Stimulated activated effector memory CD8-positive, alpha-beta T cell treated with anti-CD3 and anti-CD28 coated beads, Interleukin-12 subunit alpha, Interleukin-12 subunit beta, amount 100 ng/mL, for 72 hours (primary cell): ENCODE data around the gene PPP1R10.

Source experiments
- ATAC-seq: fragments of 150-1000 bp; cut with Tn5 transposase; 2 replicates; pipeline ENCODE4 v1.10.0; 2021
- DNase-seq, 2 donors: peaks; one replicate each; pipeline ENCODE4 v3.0.0; 2021 to 2022; ENCODE audit warnings: low spot score in 2 of 2
- H3K27ac Mint-ChIP-seq: one replicate; pipeline ENCODE4 v1.8.0; 2022; ENCODE audit warnings: mild to moderate bottlenecking, mixed read lengths
- H3K36me3 Mint-ChIP-seq: one replicate; pipeline ENCODE4 v1.8.0; 2022; ENCODE audit warnings: mild to moderate bottlenecking, mixed read lengths
- H3K4me1 Mint-ChIP-seq: one replicate; pipeline ENCODE4 v1.8.0; 2022; ENCODE audit warnings: mixed read lengths
- H3K4me3 Mint-ChIP-seq: one replicate; pipeline ENCODE4 v1.8.0; 2022; ENCODE audit warnings: mild to moderate bottlenecking, mixed read lengths
- H3K9me3 Mint-ChIP-seq: one replicate; pipeline ENCODE4 v1.8.0; 2022; ENCODE audit warnings: mixed read lengths

The PPP1R10 gene

DNA sequence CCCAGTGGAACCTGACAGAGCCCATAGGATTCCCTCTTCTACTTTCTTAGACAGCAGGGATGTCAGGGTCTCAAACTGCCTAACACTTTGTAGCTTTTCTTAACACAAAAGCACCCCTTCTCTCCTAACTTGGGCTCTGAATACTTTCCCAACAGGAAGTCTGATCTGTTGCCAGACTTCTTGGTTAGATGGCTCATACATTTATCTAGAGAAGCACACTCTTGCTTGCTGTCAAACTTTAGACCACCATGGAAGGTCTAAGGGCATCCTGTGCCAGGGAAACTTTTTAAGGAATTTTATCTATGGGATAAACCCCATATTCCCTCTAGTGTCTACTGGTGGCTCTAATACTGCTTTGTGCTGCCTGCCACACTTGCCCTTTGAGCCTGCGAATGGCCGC is 26.6 kb upstream of the PPP1R10 start:
- no peaks in the 10 kb centered on the region for H3K9me3 Mint-ChIP-seq
- no peak for ATAC-seq
- H3K4me3 Mint-ChIP-seq = no peak overlapping the region
- H3K27ac Mint-ChIP-seq = peak overlapping the region; percentile 81
- H3K4me1 Mint-ChIP-seq = peaks cover 23% of the 10 kb centered on the region
- peaks cover 38% of the 10 kb centered on the region for H3K36me3 Mint-ChIP-seq
- no peak for DNase-seq

DNA sequence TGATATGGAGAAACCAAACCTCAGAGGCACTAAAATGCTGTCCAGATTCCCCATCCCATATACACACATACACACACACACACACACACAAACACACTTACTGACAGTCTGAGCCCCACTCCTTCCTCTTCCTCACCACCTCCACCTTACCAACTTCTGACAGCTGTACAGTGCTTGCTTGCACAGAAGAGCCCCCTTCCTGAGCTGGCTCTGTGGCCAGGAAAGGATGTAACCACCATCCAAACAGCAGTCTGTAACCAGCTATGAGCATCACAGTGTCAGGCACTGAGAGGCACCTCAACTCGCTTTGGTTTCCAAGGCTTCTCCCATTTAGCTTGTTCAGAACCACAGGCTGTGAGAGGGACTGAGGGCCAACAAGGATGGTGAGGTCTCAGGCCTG is 24.0 kb upstream of the PPP1R10 start:
- peak overlapping the region; percentile 56 for H3K27ac Mint-ChIP-seq
- H3K4me3 Mint-ChIP-seq = no peak overlapping the region
- peaks cover 12% of the 10 kb centered on the region for H3K4me1 Mint-ChIP-seq
- ATAC-seq (no peak), DNase-seq (no peak)
- H3K36me3 Mint-ChIP-seq = peaks cover 35% of the 10 kb centered on the region
- H3K9me3 Mint-ChIP-seq = no peaks in the 10 kb centered on the region

DNA sequence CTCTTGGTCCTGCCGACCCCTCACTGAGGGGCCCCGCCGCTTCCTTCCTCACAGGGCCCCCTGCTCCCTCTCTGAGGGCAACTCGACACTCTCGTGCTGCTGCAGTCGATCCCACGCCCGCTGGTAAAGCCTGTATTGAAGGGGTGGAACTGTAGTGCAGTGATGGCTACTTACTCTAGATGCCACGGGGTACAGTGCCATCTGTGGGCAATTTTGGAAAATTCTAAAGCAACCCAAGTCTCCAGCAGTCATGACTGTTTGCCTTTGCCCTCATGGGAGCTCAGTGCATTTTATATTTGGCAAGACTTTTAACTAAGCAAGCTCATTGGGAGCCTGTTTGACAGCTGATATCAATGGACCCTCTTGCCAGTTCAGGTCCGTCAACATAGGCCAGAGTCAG is 23.4 kb upstream of the PPP1R10 start:
- Mint-ChIP-seq H3K9me3 (no peaks in the 10 kb centered on the region), H3K36me3 (peaks cover 30% of the 10 kb centered on the region), H3K4me3 (no peak overlapping the region), H3K4me1 (peaks cover 6% of the 10 kb centered on the region), H3K27ac (no peak overlapping the region)
- DNase-seq = no peak
- ATAC-seq = no peak

DNA sequence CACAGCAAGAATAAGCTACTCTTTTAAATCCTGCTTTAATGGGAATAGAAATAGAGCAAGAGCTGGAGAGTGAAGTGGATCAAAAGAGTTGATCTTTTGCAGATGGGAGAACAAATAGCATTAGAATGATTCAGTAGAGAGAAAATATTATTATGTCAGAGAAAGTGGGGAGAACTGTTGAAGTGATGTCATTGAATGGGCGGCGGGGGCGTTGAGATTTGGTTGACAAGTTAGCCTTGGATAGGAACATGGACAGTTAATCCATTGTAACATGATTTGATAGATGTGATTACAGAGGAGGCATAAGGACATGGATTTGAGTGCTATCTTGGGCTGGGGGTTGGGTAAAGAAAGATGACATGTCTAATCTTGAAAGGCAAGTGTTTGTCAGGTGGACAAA is 18.8 kb upstream of the PPP1R10 start:
- DNase-seq = no peak
- H3K9me3 Mint-ChIP-seq = no peaks in the 10 kb centered on the region
- peaks cover 51% of the 10 kb centered on the region for H3K36me3 Mint-ChIP-seq
- no peak overlapping the region for H3K27ac Mint-ChIP-seq
- peaks cover 1% of the 10 kb centered on the region for H3K4me1 Mint-ChIP-seq
- no peak overlapping the region for H3K4me3 Mint-ChIP-seq
- no peak for ATAC-seq

DNA sequence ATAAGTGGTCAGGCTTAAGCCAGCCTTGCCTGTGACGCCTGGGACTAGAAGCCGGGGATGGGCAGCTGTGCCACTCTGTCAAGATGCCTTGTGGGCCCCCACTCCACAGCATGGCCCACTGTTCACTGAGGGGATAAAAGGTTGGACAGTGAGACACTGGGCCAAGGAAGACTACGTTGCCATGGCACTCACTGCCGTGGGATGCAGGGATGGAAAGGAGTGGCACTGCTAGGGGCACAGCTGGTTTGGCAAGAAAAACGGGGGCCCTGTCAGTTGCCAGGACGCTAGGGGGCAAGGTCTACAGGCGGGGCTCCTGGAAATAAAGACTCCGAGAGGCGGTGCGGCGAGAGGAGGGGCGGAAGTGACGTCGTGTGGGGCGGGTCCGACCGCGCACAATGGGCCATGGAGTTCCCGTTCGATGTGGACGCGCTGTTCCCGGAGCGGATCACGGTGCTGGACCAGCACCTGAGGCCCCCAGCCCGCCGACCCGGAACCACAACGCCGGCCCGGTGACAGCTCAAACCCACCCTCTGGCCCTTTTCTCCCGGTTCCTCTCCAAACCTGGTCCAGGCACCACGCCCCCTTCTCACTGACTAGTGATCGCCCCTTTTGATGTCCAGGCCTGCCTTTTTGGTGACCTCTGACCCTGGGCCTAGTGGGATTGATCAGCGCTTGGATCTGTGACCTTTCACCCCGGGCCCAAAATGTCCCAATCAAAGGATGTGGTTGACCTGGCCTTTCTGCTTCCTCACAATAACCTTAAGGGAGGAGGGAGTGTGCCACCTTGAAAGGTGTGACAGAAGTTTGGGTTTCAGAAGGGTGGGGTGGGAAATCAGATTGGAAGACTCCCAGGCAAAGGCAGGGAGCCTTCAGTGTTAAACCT is 9.7 kb upstream of the PPP1R10 start, which contains the start of gene ATAT1:
Gene ATAT1 (plus strand): TSS at position 391 of the 883 bp plus-strand sequence.
- no peaks in the 10 kb centered on the region for H3K9me3 Mint-ChIP-seq
- peaks cover 32% of the 10 kb centered on the region for H3K4me1 Mint-ChIP-seq
- H3K27ac Mint-ChIP-seq = peak within 1 kb of the TSS; percentile 89
- H3K36me3 Mint-ChIP-seq = peaks cover 94% of the 10 kb centered on the region
- ATAC-seq = peak; percentile 98
- peak within 1 kb of the TSS; percentile 88 for H3K4me3 Mint-ChIP-seq
- peak; percentile 68 to 91 for DNase-seq

DNA sequence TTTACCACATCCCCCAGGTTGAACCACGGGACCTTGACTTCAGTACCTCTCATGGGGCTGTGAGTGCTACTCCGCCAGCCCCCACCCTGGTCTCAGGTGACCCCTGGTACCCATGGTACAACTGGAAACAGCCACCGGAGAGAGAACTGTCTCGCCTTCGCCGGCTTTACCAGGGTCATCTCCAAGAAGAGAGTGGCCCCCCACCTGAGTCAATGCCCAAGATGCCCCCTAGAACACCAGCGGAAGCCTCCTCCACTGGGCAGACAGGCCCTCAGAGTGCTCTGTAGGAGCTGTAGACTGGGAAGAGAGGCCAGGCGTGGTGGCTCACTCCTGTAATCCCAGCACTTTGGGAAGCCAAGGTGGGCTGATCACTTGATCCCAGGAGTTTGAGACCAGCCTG is 8.5 kb upstream of the PPP1R10 start:
- peaks cover 94% of the 10 kb centered on the region for H3K36me3 Mint-ChIP-seq
- no peak for ATAC-seq
- peaks cover 32% of the 10 kb centered on the region for H3K4me1 Mint-ChIP-seq
- peak overlapping the region; percentile 88 for H3K4me3 Mint-ChIP-seq
- peak overlapping the region; percentile 89 for H3K27ac Mint-ChIP-seq
- DNase-seq = no peak
- no peaks in the 10 kb centered on the region for H3K9me3 Mint-ChIP-seq

DNA sequence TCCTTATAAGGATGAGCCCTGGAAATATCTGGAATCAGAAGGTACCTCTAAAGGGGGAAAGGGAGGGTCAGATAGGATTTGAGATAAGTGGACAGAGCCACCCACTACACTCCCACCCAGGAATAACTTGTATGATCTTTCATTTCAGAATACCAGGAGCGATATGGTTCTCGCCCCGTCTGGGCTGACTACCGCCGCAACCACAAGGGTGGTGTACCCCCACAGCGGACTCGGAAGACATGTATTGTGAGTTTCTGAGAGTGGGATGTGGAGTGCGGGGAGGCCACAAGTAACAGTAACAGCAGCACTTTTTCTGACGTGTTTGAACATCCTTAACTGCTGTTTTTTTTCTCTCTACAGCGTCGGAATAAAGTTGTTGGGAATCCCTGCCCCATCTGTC is 2.5 kb upstream of the PPP1R10 start:
- H3K27ac Mint-ChIP-seq = peak overlapping the region; percentile 100
- ATAC-seq = no peak
- peaks cover 100% of the 10 kb centered on the region for H3K36me3 Mint-ChIP-seq
- peaks cover 40% of the 10 kb centered on the region for H3K4me1 Mint-ChIP-seq
- no peak for DNase-seq
- H3K9me3 Mint-ChIP-seq = no peaks in the 10 kb centered on the region
- peak overlapping the region; percentile 87 for H3K4me3 Mint-ChIP-seq

DNA sequence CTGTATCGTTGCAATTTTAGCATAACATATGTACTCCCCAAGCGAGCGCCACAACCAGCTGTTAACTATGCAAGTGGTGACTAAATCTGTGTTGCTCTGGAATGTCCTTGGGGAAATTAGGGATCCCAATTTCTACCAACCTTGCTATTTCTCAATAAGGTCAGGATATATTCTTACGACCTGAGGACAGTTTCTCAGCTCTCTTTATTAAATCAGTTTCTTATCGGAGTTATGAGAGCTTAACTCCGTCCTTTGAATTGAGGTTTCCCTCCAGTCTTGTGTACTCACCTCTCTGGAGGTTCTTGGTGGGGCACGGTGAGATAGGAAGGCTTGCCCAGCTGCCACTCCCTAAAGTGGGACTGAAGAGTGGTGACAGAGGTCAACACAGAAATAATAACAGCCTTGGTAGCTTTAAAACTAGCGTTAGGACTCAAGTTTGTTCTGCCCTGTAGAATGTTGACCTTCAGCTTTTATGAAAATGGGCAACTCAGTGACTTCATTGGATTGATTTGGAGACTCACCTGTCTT is 1.3 kb upstream of the PPP1R10 start:
- no peak for DNase-seq
- Mint-ChIP-seq H3K4me3 (peak overlapping the region; percentile 87), H3K36me3 (peaks cover 100% of the 10 kb centered on the region), H3K4me1 (peaks cover 52% of the 10 kb centered on the region), H3K9me3 (no peaks in the 10 kb centered on the region), H3K27ac (peak overlapping the region; percentile 100)
- ATAC-seq = no peak

DNA sequence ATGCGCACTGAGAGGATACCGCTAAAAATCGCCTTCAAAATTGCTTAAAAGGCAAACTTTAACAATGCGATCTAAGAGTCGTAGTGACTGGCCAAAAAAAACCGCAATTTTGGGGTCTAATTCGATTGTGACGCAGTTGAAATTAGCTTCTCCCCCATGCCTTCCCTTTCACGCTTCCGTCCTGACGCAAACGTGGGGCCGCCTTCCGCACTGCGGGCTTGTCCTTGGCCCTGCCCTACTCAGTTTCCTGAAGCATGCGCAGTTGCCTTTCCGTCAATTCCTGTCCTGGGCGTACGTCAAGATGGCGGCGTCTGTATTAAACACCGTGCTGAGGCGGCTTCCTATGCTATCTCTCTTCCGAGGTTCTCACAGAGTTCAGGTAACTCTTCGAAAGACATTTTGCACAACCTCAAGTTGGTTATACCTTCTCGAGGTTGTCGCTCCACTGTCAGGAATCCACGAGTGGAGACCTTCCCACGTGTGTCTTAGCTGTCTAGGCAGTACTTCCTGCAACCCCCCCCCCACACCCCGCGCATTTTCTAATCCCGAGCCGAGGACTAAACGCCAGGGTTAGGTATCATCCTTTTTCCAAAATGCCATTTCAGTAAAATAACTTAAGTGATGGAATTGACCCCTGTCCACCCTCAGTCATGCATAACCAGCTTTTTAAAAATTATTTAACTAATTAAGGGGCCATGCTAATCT is 674 bp upstream of the PPP1R10 start, which contains the start of gene MRPS18B:
Gene MRPS18B (plus strand): TSS at position 276 of the 705 bp plus-strand sequence. CDS start 26 bp downstream, at position 302.
- peak within 1 kb of the TSS; percentile 87 for H3K4me3 Mint-ChIP-seq
- H3K4me1 Mint-ChIP-seq = peaks cover 59% of the 10 kb centered on the region

DNA sequence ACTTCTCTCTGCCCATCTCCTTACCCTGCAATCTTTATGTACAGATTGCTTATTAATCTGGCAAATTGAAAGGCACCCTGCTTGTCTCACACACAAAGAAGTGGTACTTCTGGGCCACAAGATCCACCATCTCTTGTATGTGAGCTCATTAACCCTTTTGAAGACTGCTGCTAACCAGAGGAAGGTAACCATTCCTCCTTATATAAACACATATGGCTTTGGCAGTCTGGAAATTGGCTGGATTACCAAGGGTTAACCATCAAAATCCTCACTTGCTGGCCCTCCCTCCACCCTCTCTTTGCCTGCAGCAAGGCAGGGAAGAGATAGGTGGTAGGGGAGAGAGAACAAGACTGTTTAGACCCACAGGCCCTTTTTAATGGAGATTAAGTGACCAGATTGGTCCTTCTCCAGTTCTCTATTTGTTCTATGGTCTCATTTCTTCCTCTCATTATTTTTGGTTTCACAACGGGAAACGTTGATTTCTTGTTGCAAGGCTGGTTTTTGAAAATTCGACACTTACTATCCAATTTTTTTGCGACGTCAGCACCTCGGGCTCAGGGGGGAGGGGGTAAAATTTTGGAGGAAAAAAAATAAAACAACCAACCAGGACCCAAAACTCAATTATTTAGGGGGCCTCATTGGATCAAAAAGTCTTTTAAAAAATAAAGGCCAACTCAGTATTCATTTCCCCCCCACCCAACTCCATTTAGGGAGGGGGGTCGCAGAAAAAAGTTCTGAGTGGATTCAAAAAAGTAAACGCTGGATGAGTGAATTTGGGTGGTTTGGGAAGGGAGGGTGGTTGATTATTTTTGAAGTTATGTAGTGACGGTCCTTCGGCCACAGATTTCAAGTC is 859 bp downstream of the PPP1R10 start:
- Mint-ChIP-seq H3K4me3 (peak overlapping the region; percentile 87), H3K27ac (peak overlapping the region; percentile 100), H3K9me3 (no peaks in the 10 kb centered on the region), H3K36me3 (peaks cover 97% of the 10 kb centered on the region), H3K4me1 (peaks cover 71% of the 10 kb centered on the region)
- DNase-seq (peak; percentile 18 to 71), ATAC-seq (no peak)

More for the DNA sequence above, 674 bp upstream of the PPP1R10 start, which contains the start of gene MRPS18B:
- Mint-ChIP-seq H3K27ac (peak within 1 kb of the TSS; percentile 100), H3K9me3 (no peaks in the 10 kb centered on the region), H3K36me3 (peaks cover 100% of the 10 kb centered on the region)
- ATAC-seq (peak; percentile 87), DNase-seq (peak; percentile 86 to 98)

DNA sequence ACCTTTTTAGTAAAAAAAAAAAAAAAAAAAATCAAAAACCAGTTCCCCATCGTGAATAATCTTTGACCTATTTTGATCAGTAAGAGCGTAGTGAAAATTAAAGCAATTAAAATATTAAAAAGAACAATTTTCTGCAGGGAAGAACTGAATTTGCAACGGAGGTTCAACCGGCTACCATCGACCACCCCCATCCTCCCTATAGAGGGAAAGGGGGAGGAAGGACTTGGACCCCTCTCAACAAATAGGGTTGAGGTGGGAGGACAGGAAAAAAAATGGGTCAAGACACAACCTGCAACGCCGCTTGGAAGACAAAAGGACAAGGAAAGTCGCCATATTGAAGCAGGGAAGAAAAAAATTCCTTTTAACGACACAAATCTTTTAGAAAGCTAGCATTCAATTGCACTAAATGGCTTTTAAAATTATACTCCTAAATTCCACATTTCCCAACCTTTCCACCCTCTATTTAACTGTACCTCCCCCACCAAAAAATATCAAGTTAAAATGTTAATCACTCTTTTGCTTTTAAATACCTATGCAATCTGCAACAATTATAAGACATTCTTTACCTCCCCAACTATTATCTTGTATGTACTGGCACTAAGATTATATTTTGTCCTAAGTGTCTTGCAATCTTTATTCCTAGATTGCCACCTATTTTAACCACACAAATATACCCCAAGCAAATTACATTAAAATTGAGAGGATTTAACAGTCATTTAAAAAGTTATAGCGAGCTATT is 1.7 kb downstream of the PPP1R10 start:
- H3K4me3 Mint-ChIP-seq = peak overlapping the region; percentile 87
- peaks cover 77% of the 10 kb centered on the region for H3K4me1 Mint-ChIP-seq
- ATAC-seq = no peak
- H3K36me3 Mint-ChIP-seq = peaks cover 97% of the 10 kb centered on the region
- no peaks in the 10 kb centered on the region for H3K9me3 Mint-ChIP-seq
- peak overlapping the region; percentile 100 for H3K27ac Mint-ChIP-seq
- peak; percentile 13 to 74 for DNase-seq

DNA sequence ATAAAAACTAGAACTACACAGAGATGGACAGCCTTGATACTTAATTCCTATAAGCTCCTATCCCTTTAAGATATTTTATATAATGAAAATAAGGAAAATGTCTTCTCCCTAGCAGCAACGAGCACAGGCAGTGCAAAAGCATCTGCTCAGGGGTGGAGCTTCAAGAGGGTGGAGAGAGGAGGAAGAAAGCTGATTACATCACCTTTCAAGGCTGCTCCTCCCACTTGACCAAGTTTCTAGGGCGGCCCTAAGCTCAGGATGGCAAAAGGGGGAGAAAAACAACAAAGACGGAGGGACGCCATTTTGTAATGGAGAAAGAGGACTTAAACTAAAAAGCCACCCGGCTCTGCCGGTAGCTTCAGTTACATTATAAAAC is 2.2 kb downstream of the PPP1R10 start:
- peak overlapping the region; percentile 100 for H3K27ac Mint-ChIP-seq
- H3K9me3 Mint-ChIP-seq = no peaks in the 10 kb centered on the region
- peak overlapping the region; percentile 87 for H3K4me3 Mint-ChIP-seq
- DNase-seq (peak; percentile 53 to 85), ATAC-seq (peak; percentile 72)
- H3K36me3 Mint-ChIP-seq = peaks cover 97% of the 10 kb centered on the region
- H3K4me1 Mint-ChIP-seq = peaks cover 80% of the 10 kb centered on the region

DNA sequence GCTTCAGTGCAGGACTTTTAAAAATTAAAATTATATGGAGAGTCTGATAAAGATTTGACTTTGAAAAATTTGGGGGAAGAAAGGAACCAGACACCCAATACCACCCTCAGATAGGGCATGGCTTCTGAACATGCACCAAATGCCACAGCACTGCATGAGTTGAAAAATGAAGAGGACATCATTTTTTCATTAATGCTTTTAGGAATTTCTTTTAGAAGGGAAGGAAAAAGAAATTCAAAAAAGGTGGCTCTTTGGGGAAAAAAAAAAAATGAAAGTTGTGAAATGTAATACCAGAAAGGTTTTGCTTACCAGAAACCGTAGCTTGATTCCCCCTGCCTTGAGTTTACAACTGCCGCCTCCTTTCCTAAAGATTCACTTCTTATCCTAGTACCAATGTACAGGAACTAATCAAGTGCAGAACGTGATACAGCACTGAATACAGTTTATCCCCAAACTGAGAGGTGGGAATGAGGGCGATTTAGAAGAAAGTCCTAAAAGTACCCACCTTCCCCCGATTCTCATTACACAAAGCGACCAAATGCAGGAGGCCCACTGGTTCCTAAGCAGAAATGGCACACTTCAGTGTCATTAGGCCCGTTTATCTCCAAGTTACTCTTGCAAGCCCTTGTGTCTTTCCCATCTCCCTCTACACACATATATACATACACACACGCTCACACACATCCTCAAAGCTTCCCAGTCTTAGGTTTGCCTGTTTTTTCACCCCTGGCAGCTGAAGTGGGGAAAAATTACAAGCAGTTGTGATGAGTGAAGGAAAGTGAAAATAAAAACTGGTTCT is 2.8 kb downstream of the PPP1R10 start:
- DNase-seq = no peak
- H3K36me3 Mint-ChIP-seq = peaks cover 97% of the 10 kb centered on the region
- ATAC-seq = no peak
- H3K9me3 Mint-ChIP-seq = no peaks in the 10 kb centered on the region
- peak overlapping the region; percentile 87 for H3K4me3 Mint-ChIP-seq
- H3K4me1 Mint-ChIP-seq = peaks cover 82% of the 10 kb centered on the region
- H3K27ac Mint-ChIP-seq = peak overlapping the region; percentile 100
